ENCODE results near the gene NBAS. TPM values are rescaled to one million over a fixed set of nuclear protein-coding genes. Genes with fewer than 3 reads are reported as not detected.
"Not testable (repeated sequence)": the region's sequence is repeated elsewhere in the genome, so short reads cannot be mapped to it uniquely, and the experiment has no call there.

Gene NBAS
- total RNA-seq, 2 experiments from 2014 or later, result 32.9 to 34.0 TPM

DNA sequence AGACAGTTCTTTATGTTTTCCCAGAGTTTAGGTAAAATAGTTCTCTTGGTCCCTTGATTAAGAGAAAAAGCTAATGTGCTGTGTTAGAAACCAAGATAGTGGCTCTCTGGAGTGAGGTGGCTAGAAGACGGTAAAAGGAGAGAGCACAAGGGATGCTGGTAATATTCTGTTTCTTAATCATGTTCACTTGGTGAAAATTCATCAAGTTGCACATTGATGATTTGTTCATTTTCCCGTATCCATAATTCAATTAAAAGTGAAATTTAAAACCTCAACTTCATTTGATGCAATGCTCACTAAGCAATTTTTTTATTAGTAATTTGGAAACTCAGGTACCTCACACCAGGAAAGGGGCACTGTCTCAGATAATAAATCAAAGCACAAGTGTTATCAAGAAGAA lies 113.8 kb downstream of the NBAS start:
- CTCF ChIA-PET, result no interaction called here
- H3K4me3 Mint-ChIP-seq, result no peak overlapping the region
- no peak overlapping the region for H3K27ac Mint-ChIP-seq
- no peaks in the 10 kb centered on the region for H3K4me1 Mint-ChIP-seq
- H3K36me3 Mint-ChIP-seq, result peaks cover 23% of the 10 kb centered on the region
- H3K9me3 Mint-ChIP-seq (ENCODE audit: low read depth), result no peaks in the 10 kb centered on the region
- DNase-seq, result no peak
- H3K27me3 Mint-ChIP-seq, result no peaks in the 10 kb centered on the region
- ATAC-seq, result no peak

GRCh38 chr2:15446961-15447360 lies 114.2 kb downstream of the NBAS start:
- Mint-ChIP-seq H3K4me1 (no peaks in the 10 kb centered on the region), H3K9me3 (ENCODE audit: low read depth) (no peaks in the 10 kb centered on the region), H3K27ac (no peak overlapping the region), H3K4me3 (no peak overlapping the region), H3K36me3 (peaks cover 23% of the 10 kb centered on the region), H3K27me3 (no peaks in the 10 kb centered on the region)
- CTCF ChIA-PET, result no interaction called here
- DNase-seq (no peak), ATAC-seq (no peak)

GRCh38 chr2:15445891-15446562 lies 115.1 kb downstream of the NBAS start:
- peaks cover 18% of the 10 kb centered on the region for H3K36me3 Mint-ChIP-seq
- no peak for DNase-seq
- CTCF ChIA-PET, result no interaction called here
- no peaks in the 10 kb centered on the region for H3K9me3 Mint-ChIP-seq (ENCODE audit: low read depth)
- no peaks in the 10 kb centered on the region for H3K4me1 Mint-ChIP-seq
- H3K4me3 Mint-ChIP-seq, result no peak overlapping the region
- ATAC-seq, result no peak
- no peak overlapping the region for H3K27ac Mint-ChIP-seq
- no peaks in the 10 kb centered on the region for H3K27me3 Mint-ChIP-seq

DNA sequence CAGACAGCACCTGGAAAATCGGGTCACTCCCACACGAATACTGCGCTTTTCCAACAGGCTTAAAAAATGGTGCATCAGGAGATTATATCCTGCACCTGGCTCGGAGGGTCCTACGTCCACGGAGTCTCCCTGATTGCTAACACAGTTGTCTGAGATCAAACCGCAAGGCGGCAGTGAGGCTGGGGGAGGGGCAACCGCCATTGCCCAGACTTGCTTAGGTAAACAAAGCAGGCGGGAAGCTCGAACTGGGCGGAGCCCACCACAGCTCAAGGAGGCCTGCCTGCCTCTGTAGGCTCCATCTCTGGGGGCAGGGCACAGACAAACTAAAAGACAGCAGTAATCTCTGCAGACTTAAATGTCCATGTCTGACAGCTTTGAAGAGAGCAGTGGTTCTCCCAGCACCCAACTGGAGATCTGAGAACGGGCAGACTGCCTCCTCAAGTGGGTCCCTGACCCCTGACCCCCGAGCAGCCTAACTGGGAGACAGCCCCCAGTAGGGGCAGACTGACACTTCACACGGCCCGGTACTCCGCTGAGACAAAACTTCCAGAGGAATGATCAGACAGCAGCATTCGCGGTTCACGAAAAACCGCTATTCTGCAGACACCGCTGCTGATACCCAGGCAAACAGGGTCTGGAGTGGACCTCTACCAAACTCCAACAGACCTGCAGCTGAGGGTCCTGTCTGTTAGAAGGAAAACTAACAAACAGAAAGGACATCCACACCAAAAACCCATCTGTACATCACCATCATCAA lies 121.2 kb downstream of the NBAS start:
- ATAC-seq; DNase-seq; CTCF ChIA-PET; H3K4me1 Mint-ChIP-seq; H3K27me3 Mint-ChIP-seq; H3K4me3 Mint-ChIP-seq; H3K36me3 Mint-ChIP-seq; H3K27ac Mint-ChIP-seq; H3K9me3 Mint-ChIP-seq (ENCODE audit: low read depth): not testable (repeated sequence)

GRCh38 chr2:15439366-15439765 lies 121.8 kb downstream of the NBAS start:
- ATAC-seq; H3K27ac Mint-ChIP-seq; H3K4me3 Mint-ChIP-seq; H3K9me3 Mint-ChIP-seq (ENCODE audit: low read depth); CTCF ChIA-PET; H3K27me3 Mint-ChIP-seq; DNase-seq; H3K4me1 Mint-ChIP-seq; H3K36me3 Mint-ChIP-seq: not testable (repeated sequence)

- DNase-seq (no peak), ATAC-seq (no peak)
- CTCF ChIA-PET, result no interaction called here
- Mint-ChIP-seq H3K9me3 (ENCODE audit: low read depth) (no peaks in the 10 kb centered on the region), H3K27me3 (no peaks in the 10 kb centered on the region), H3K27ac (no peak overlapping the region), H3K4me1 (no peaks in the 10 kb centered on the region), H3K36me3 (peaks cover 2% of the 10 kb centered on the region), H3K4me3 (no peak overlapping the region)
Measured at GRCh38 chr2:15436195-15436594, 124.9 kb downstream of the NBAS start.

GRCh38 chr2:15435474-15435873 lies 125.7 kb downstream of the NBAS start:
- Mint-ChIP-seq H3K9me3 (ENCODE audit: low read depth) (no peaks in the 10 kb centered on the region), H3K4me3 (no peak overlapping the region), H3K27me3 (no peaks in the 10 kb centered on the region), H3K36me3 (peaks cover 2% of the 10 kb centered on the region), H3K4me1 (no peaks in the 10 kb centered on the region), H3K27ac (no peak overlapping the region)
- DNase-seq (no peak), ATAC-seq (no peak)
- CTCF ChIA-PET, result no interaction called here

- H3K27ac Mint-ChIP-seq, result no peak overlapping the region
- ATAC-seq (no peak), DNase-seq (no peak)
- CTCF ChIA-PET, result no interaction called here
- no peaks in the 10 kb centered on the region for H3K4me1 Mint-ChIP-seq
- H3K27me3 Mint-ChIP-seq, result no peaks in the 10 kb centered on the region
- H3K9me3 Mint-ChIP-seq (ENCODE audit: low read depth), result no peaks in the 10 kb centered on the region
- H3K36me3 Mint-ChIP-seq, result no peaks in the 10 kb centered on the region
- no peak overlapping the region for H3K4me3 Mint-ChIP-seq
Measured at GRCh38 chr2:15432642-15433256, 128.4 kb downstream of the NBAS start.

- Mint-ChIP-seq H3K9me3 (ENCODE audit: low read depth) (no peaks in the 10 kb centered on the region), H3K4me1 (no peaks in the 10 kb centered on the region), H3K4me3 (no peak overlapping the region), H3K27me3 (no peaks in the 10 kb centered on the region), H3K27ac (no peak overlapping the region), H3K36me3 (peaks cover 3% of the 10 kb centered on the region)
- CTCF ChIA-PET, result no interaction called here
- no peak for DNase-seq
- ATAC-seq, result no peak
Measured at GRCh38 chr2:15429032-15429431, 132.1 kb downstream of the NBAS start.

DNA sequence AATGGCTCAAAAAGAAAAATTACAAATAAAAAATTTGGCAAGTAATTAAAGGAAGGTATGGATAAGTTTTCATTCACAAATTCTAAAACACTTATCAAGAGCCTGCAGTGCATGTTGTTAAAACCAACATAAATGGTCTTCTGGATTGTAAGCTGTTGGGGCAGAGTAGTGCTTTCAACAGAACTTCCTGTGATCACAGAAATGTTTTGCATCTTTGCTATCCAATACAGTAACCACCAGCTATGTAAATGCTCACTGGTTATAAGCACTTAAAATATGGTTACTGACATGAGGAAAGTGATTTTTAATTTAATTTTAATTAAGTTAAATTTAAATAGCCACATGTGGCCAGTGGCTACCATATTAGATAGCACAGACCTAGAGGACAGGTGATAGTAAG lies 133.1 kb downstream of the NBAS start:
- no peaks in the 10 kb centered on the region for H3K4me1 Mint-ChIP-seq
- ATAC-seq (no peak), DNase-seq (no peak)
- H3K27me3 Mint-ChIP-seq, result no peaks in the 10 kb centered on the region
- H3K4me3 Mint-ChIP-seq, result no peak overlapping the region
- peaks cover 6% of the 10 kb centered on the region for H3K36me3 Mint-ChIP-seq
- CTCF ChIA-PET, result no interaction called here
- no peaks in the 10 kb centered on the region for H3K9me3 Mint-ChIP-seq (ENCODE audit: low read depth)
- H3K27ac Mint-ChIP-seq, result no peak overlapping the region

DNA sequence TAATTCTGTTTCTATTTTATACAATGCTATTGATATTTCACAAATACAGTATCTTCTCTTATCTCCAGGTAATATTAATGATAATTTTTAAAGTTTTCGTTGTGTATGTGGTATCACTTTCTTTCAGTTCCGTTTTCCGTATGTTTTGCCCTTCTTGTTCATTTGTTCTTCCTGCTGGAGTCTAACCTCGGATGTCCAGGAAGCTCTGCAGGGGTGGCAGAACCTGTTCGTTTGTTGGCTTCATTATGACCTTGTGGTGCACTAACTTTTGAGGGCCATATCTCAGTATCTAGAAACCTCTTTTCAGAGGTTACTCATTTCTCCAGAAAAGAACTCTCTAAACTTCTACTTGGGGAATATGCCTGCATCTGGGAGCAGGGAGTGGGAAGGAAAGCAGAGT lies 134.5 kb downstream of the NBAS start:
- CTCF ChIA-PET, result no interaction called here
- no peaks in the 10 kb centered on the region for H3K27me3 Mint-ChIP-seq
- peaks cover 8% of the 10 kb centered on the region for H3K36me3 Mint-ChIP-seq
- H3K9me3 Mint-ChIP-seq (ENCODE audit: low read depth), result no peaks in the 10 kb centered on the region
- H3K4me1 Mint-ChIP-seq, result no peaks in the 10 kb centered on the region
- DNase-seq (no peak), ATAC-seq (no peak)
- no peak overlapping the region for H3K27ac Mint-ChIP-seq
- no peak overlapping the region for H3K4me3 Mint-ChIP-seq

DNA sequence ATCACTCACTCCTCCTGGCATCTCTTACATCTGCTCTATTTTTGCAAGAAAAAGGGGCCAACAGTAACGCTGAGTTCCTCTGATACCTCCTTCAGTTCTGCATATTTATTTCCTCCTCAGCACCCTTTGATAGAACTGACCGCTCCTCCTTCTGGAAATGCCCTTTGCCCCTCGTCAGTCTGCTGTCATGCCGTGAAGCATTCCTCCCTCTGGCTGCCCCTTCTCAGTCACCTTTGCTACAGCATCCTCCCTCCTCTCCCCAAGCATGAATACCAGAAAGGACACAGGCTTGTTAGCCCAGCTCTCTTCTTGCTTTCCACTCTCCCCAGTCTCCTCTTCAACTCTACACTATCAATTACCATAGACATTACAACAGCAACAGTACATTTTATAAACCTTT lies 135.4 kb downstream of the NBAS start:
- Mint-ChIP-seq H3K27ac (no peak overlapping the region), H3K9me3 (ENCODE audit: low read depth) (no peaks in the 10 kb centered on the region), H3K36me3 (peaks cover 8% of the 10 kb centered on the region), H3K27me3 (no peaks in the 10 kb centered on the region), H3K4me1 (no peaks in the 10 kb centered on the region), H3K4me3 (no peak overlapping the region)
- CTCF ChIA-PET, result no interaction called here
- DNase-seq, result no peak
- ATAC-seq, result no peak

- H3K27ac Mint-ChIP-seq, result no peak overlapping the region
- ATAC-seq (no peak), DNase-seq (no peak)
- CTCF ChIA-PET, result interaction anchor here (0.6 kb wide), 1 partner anchor 151 kb away, joined by 3 read pairs; no protein-coding TSS in a partner anchor
- H3K4me1 Mint-ChIP-seq, result no peaks in the 10 kb centered on the region
- peaks cover 8% of the 10 kb centered on the region for H3K36me3 Mint-ChIP-seq
- no peak overlapping the region for H3K4me3 Mint-ChIP-seq
- no peaks in the 10 kb centered on the region for H3K27me3 Mint-ChIP-seq
- H3K9me3 Mint-ChIP-seq (ENCODE audit: low read depth), result no peaks in the 10 kb centered on the region
Measured at GRCh38 chr2:15421753-15422152, 139.4 kb downstream of the NBAS start.

- DNase-seq (no peak), ATAC-seq (no peak)
- peaks cover 11% of the 10 kb centered on the region for H3K36me3 Mint-ChIP-seq
- H3K9me3 Mint-ChIP-seq (ENCODE audit: low read depth), result no peaks in the 10 kb centered on the region
- H3K4me1 Mint-ChIP-seq, result no peaks in the 10 kb centered on the region
- H3K4me3 Mint-ChIP-seq, result no peak overlapping the region
- no peaks in the 10 kb centered on the region for H3K27me3 Mint-ChIP-seq
- CTCF ChIA-PET, result no interaction called here
- H3K27ac Mint-ChIP-seq, result no peak overlapping the region
Measured at GRCh38 chr2:15415748-15416147, 145.4 kb downstream of the NBAS start.

Data from activated CD8-positive, alpha-beta memory T cell treated with anti-CD3 and anti-CD28 coated beads, Interleukin-2, amount 10 ng/mL, durations not matched to agents 7 days and 5 days (primary cell).